ENCODE data around the gene SPIRE2.
"Not testable (repeated sequence)": the region's sequence is repeated elsewhere in the genome, so short reads cannot be mapped to it uniquely, and the experiment has no call there.

SPIRE2 gene

GRCh38 chr16:89798126-89798525, 30.1 kb upstream of the SPIRE2 start:
- Mint-ChIP-seq H3K27me3 (no peaks in the 10 kb centered on the region), H3K27ac (no peak overlapping the region), H3K4me1 (ENCODE audit: low read depth) (no peaks in the 10 kb centered on the region), H3K4me3 (no peak overlapping the region), H3K9me3 (no peaks in the 10 kb centered on the region), H3K36me3 (ENCODE audit: low read depth) (peaks cover 68% of the 10 kb centered on the region)

GRCh38 chr16:89798832-89799370, 29.4 kb upstream of the SPIRE2 start:
- no peaks in the 10 kb centered on the region for H3K9me3 Mint-ChIP-seq
- H3K27me3 Mint-ChIP-seq: no peaks in the 10 kb centered on the region
- no peak overlapping the region for H3K4me3 Mint-ChIP-seq
- H3K27ac Mint-ChIP-seq: no peak overlapping the region
- H3K36me3 Mint-ChIP-seq (ENCODE audit: low read depth): peaks cover 70% of the 10 kb centered on the region
- no peaks in the 10 kb centered on the region for H3K4me1 Mint-ChIP-seq (ENCODE audit: low read depth)

- Mint-ChIP-seq H3K27ac (no peak overlapping the region), H3K4me1 (ENCODE audit: low read depth) (no peaks in the 10 kb centered on the region), H3K36me3 (ENCODE audit: low read depth) (peaks cover 69% of the 10 kb centered on the region), H3K27me3 (no peaks in the 10 kb centered on the region), H3K9me3 (no peaks in the 10 kb centered on the region), H3K4me3 (no peak overlapping the region)
These were observed 26.5 kb upstream of the SPIRE2 start for GRCh38 chr16:89801800-89802199.

- Mint-ChIP-seq H3K27me3 (no peaks in the 10 kb centered on the region), H3K9me3 (no peaks in the 10 kb centered on the region), H3K36me3 (ENCODE audit: low read depth) (peaks cover 64% of the 10 kb centered on the region), H3K4me1 (ENCODE audit: low read depth) (no peaks in the 10 kb centered on the region), H3K27ac (no peak overlapping the region), H3K4me3 (no peak overlapping the region)
These were observed 23.0 kb upstream of the SPIRE2 start for GRCh38 chr16:89805136-89805905.

GRCh38 chr16:89806589-89807193, 21.6 kb upstream of the SPIRE2 start:
- H3K4me3 Mint-ChIP-seq; H3K27me3 Mint-ChIP-seq; H3K9me3 Mint-ChIP-seq; H3K4me1 Mint-ChIP-seq (ENCODE audit: low read depth); H3K27ac Mint-ChIP-seq: not testable (repeated sequence)
- peaks cover 64% of the 10 kb centered on the region for H3K36me3 Mint-ChIP-seq (ENCODE audit: low read depth)

GRCh38 chr16:89808475-89808874, 19.8 kb upstream of the SPIRE2 start:
- H3K27me3 Mint-ChIP-seq: no peaks in the 10 kb centered on the region
- H3K36me3 Mint-ChIP-seq (ENCODE audit: low read depth): peaks cover 52% of the 10 kb centered on the region
- H3K4me1 Mint-ChIP-seq (ENCODE audit: low read depth): peaks cover 4% of the 10 kb centered on the region
- no peaks in the 10 kb centered on the region for H3K9me3 Mint-ChIP-seq
- H3K4me3 Mint-ChIP-seq: no peak overlapping the region
- no peak overlapping the region for H3K27ac Mint-ChIP-seq

GRCh38 chr16:89811321-89811720, 17.0 kb upstream of the SPIRE2 start:
- H3K36me3 Mint-ChIP-seq (ENCODE audit: low read depth): peaks cover 48% of the 10 kb centered on the region
- H3K9me3 Mint-ChIP-seq: no peaks in the 10 kb centered on the region
- peaks cover 12% of the 10 kb centered on the region for H3K4me1 Mint-ChIP-seq (ENCODE audit: low read depth)
- no peak overlapping the region for H3K4me3 Mint-ChIP-seq
- H3K27me3 Mint-ChIP-seq: no peaks in the 10 kb centered on the region
- H3K27ac Mint-ChIP-seq: no peak overlapping the region

GRCh38 chr16:89815639-89816348, 12.5 kb upstream of the SPIRE2 start:
- H3K9me3 Mint-ChIP-seq: no peaks in the 10 kb centered on the region
- H3K27me3 Mint-ChIP-seq: no peaks in the 10 kb centered on the region
- H3K36me3 Mint-ChIP-seq (ENCODE audit: low read depth): peaks cover 21% of the 10 kb centered on the region
- peaks cover 31% of the 10 kb centered on the region for H3K4me1 Mint-ChIP-seq (ENCODE audit: low read depth)
- peak overlapping the region; percentile 91 for H3K4me3 Mint-ChIP-seq
- peak overlapping the region; percentile 79 for H3K27ac Mint-ChIP-seq

- Mint-ChIP-seq H3K36me3 (ENCODE audit: low read depth) (peaks cover 10% of the 10 kb centered on the region), H3K4me3 (peak overlapping the region; percentile 28), H3K4me1 (ENCODE audit: low read depth) (peaks cover 25% of the 10 kb centered on the region)
- not testable (repeated sequence) for H3K9me3 Mint-ChIP-seq, H3K27me3 Mint-ChIP-seq, H3K27ac Mint-ChIP-seq
These were observed 9.3 kb upstream of the SPIRE2 start for GRCh38 chr16:89818851-89819403.

GRCh38 chr16:89819448-89819847, 8.8 kb upstream of the SPIRE2 start:
- H3K4me3 Mint-ChIP-seq, H3K27me3 Mint-ChIP-seq: not testable (repeated sequence)

GRCh38 chr16:89821438-89822187, 6.7 kb upstream of the SPIRE2 start:
- H3K4me3 Mint-ChIP-seq: no peak overlapping the region
- H3K36me3 Mint-ChIP-seq (ENCODE audit: low read depth): no peaks in the 10 kb centered on the region
- H3K27ac Mint-ChIP-seq: no peak overlapping the region
- no peaks in the 10 kb centered on the region for H3K9me3 Mint-ChIP-seq
- H3K27me3 Mint-ChIP-seq: no peaks in the 10 kb centered on the region
- peaks cover 19% of the 10 kb centered on the region for H3K4me1 Mint-ChIP-seq (ENCODE audit: low read depth)

More at GRCh38 chr16:89819448-89819847, 8.8 kb upstream of the SPIRE2 start:
- H3K36me3 Mint-ChIP-seq (ENCODE audit: low read depth); H3K9me3 Mint-ChIP-seq; H3K27ac Mint-ChIP-seq: not testable (repeated sequence)
- H3K4me1 Mint-ChIP-seq (ENCODE audit: low read depth): peaks cover 20% of the 10 kb centered on the region

GRCh38 chr16:89822188-89823086, 5.8 kb upstream of the SPIRE2 start:
- no peak overlapping the region for H3K27ac Mint-ChIP-seq
- H3K36me3 Mint-ChIP-seq (ENCODE audit: low read depth): no peaks in the 10 kb centered on the region

GRCh38 chr16:89823087-89823823, 5.0 kb upstream of the SPIRE2 start:
- Mint-ChIP-seq H3K4me1 (ENCODE audit: low read depth) (peaks cover 9% of the 10 kb centered on the region), H3K9me3 (no peaks in the 10 kb centered on the region), H3K27me3 (peaks cover 6% of the 10 kb centered on the region), H3K36me3 (ENCODE audit: low read depth) (no peaks in the 10 kb centered on the region), H3K27ac (no peak overlapping the region), H3K4me3 (no peak overlapping the region)

More at GRCh38 chr16:89822188-89823086, 5.8 kb upstream of the SPIRE2 start:
- Mint-ChIP-seq H3K4me1 (ENCODE audit: low read depth) (peaks cover 15% of the 10 kb centered on the region), H3K4me3 (no peak overlapping the region), H3K9me3 (no peaks in the 10 kb centered on the region), H3K27me3 (peaks cover 3% of the 10 kb centered on the region)
